ENCODE measurements around the gene RANBP10.
A peak's percentile ranks its signal among the peaks of the same experiment; 100 is the strongest.
"Not testable (repeated sequence)": the region's sequence is repeated elsewhere in the genome, so short reads cannot be mapped to it uniquely, and the experiment has no call there.

The RANBP10 gene

GRCh38 chr16:67708368-67708771 is 98.0 kb downstream of the RANBP10 start:
- FAIRE-seq = no peak

DNA sequence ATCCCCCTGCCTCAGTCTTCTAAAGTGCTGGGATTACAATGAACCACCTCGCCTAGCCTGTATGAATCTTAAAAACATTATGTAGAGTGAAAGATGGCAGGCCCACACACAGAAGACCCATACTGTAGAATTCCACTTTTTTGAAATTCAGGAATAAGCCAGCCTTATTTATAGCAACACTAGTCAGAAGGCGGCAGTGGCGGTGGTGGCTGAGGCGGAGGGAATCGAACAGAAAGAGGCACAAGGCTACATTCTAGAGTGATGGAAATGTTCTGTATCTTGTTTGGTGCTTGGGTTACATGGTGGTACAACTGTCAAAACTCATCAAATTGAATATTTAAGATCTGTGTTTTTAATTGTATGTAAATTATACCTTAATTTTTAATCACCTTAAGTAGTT is 98.6 kb downstream of the RANBP10 start:
- FAIRE-seq = no peak

GRCh38 chr16:67707210-67707609 is 99.2 kb downstream of the RANBP10 start:
- no peak for FAIRE-seq

GRCh38 chr16:67704110-67704509 is 102.2 kb downstream of the RANBP10 start:
- peak; percentile 41 for FAIRE-seq

DNA sequence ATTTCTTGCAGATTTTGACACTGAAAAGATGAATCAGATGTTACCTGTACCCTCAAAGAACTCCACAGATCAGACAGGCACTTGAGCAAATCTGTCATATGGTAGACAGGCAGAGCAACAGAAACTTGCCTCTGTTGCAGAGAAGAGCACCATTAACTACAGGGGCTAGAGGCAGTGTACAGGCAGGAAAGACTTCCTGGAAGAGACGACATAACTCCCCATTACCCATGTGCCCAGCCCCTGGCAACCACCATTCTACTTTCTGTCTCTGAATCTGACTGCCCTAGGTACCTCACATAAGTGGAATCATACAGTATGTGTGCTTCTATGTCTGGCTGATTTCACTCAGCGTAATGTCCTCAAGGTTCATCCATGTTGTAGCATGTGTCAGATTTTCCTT is 102.7 kb downstream of the RANBP10 start:
- FAIRE-seq = no peak

- no peak for FAIRE-seq
These were observed 104.2 kb downstream of the RANBP10 start for GRCh38 chr16:67702130-67702529.

DNA sequence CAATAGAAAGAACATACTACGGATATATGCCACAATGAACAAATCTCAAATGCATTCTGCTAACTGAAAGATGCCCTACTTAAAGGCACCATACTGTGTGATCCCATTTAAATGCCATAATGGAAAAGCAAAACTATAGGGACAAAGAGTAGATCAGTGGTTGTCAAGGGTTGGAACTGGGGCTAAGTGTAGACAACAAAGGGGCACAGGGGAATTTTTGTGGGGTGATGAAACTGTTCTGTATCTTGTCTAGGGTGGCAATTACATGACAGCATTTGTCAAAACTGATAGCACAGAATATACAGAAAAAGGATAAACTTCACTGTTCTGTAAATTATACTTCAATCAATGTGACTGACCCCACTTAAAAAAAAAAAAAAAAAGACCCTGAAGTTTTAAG is 104.9 kb downstream of the RANBP10 start:
- no peak for FAIRE-seq

DNA sequence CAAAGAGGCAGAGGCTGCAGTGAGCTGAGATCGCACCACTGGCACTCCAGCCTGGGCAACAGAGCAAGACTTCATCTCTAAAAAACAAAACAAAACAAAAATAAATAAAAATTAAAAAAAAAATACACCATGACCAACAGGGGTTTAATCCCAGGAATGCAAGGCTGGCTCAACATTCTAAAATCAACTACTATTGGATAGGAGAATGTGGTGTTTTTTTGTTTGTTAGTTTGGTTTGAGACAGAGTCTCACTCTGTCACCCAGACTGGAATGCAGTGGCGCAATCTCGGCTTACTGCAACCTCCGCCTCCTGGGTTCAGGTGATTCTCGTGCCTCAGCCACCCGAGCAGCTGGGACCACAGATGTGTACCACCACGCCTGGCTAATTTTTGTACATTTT is 107.1 kb downstream of the RANBP10 start:
- no peak for FAIRE-seq

DNA sequence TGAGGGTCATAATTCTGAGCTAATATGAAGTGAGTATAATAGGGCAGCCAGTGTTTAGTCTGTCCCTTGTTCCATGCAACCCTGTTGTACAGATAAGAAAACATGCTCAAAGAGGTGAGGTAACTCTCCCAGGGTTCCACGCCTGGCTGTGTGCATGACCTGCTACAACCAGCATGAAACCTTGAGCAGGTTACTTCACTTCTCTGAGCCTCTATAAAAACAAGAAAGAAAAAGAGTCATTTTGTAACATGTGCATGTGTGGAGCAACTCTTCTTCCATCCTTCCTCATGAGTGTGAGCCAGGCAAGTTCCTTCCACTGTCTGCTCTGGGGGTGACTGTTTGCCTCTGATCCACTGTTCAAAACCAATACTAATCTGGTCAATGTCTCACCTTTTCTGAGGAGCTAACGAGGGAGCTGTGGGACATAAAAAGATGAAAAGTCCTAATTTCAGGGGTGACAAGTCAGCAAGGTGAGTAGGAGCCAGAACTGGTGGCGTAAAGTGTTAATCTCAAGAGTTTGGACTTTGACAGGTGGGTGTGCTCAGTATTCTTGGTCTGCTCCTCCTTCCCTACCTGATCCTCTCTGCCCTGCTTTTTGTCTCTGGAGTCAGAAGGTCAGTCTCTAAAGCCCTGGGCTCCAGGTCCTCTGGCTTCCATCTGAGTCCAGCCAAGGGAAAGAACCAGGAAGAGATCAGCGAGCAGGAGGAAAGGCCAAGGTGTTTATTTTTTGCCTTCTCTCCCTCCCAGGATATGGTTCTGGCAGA is 108.8 kb downstream of the RANBP10 start:
- FAIRE-seq = no peak

DNA sequence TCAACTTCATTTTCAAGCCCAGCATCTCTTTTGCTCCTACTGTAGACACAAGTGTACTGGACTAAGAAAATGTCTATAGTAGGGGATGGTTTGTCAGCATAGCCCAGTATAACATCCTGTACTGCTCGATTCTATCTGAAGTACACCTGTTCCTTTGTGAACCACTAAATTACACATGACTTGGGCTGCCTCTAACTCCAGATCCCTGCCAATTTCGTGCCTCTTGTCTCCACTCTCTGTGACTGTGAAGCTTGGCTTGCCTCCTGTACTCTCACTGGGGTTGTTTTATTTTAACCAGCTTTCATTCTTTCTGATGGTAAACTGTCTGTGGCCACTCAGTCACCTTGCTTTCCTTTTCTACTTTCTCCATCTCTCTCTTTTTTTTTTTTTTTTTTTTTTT is 111.7 kb downstream of the RANBP10 start:
- FAIRE-seq = no peak

- FAIRE-seq = not testable (repeated sequence)
These were observed 112.7 kb downstream of the RANBP10 start for GRCh38 chr16:67693517-67694285.

- no peak for FAIRE-seq
These were observed 120.8 kb downstream of the RANBP10 start for GRCh38 chr16:67685388-67686112.

- no peak for FAIRE-seq
These were observed 122.6 kb downstream of the RANBP10 start for GRCh38 chr16:67683767-67684166.

GRCh38 chr16:67679935-67680897 is 126.1 kb downstream of the RANBP10 start:
- FAIRE-seq = no peak

DNA sequence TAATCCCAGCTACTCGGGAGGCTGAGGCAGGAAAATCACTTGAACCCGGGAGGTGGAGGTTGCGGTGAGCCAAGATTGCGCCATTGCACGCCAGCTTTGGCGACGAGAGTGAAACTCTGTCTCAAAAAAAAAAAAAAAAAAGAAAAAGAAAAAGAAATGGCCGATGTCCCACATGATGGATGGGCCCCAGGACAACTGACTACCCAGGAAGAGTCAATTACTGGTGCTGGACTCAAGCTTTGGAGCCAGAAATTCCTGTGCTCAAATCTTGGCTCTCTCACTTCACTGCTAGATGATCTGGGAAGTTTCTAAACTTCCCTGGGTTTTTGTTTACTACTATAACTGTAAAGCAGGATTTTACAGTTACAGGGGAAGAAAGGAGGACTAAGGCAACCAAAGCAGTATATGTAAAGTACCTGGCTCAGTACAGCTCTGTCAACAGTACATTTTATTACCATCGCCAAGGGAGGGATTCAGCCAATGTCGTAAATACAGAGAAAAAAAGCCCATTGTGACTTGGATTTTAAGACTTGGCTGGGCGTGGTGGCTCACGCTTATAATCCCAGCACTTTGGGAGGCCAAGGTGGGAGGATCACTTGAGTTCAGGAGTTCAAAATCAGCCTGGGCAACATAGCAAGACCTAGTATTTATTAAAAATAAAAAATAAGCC is 127.9 kb downstream of the RANBP10 start:
- no peak for FAIRE-seq

- FAIRE-seq = no peak
These were observed 128.6 kb downstream of the RANBP10 start for GRCh38 chr16:67677712-67678111.

DNA sequence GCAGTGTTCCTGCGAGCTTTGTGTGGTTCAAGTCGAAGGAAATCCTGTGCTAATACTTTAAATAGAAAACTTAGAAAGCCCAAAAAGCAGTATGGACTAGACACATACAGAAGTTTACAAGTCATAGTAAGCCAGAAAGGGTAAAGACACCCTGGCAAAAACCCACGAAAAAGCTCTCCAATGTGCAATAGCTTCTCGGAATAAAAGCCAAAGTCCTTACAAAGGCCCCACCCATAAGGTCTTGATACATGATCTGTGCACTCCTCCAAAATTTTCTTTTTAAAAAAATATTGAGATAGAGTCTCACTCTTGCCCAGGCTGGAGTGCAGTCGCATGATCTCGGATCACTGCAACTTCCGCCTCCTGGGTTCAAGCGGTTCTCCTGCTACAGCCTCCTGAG is 129.4 kb downstream of the RANBP10 start:
- no peak for FAIRE-seq

GRCh38 chr16:67676516-67676915 is 129.8 kb downstream of the RANBP10 start:
- FAIRE-seq = no peak

DNA sequence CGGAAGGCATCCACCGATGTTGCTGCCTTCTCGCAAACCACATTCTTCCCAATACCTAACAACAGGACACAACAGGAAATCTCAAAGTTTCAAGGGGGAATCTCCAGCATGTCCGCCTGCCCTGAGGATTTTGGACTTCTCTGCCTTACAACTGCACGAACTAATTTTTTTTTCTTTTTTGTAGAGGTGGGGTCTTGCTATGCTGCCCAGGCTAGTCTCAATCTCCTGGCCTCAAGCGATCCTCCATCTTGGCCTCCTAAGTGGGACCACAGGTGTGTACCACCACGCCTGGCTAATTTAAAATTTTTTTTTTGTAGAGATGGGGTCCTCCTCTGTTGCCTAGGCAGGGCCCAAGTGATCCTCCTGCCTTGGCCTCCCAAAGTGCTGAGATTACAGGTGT is 130.4 kb downstream of the RANBP10 start:
- FAIRE-seq = no peak

GRCh38 chr16:67675579-67675935 is 130.8 kb downstream of the RANBP10 start:
- no peak for FAIRE-seq

DNA sequence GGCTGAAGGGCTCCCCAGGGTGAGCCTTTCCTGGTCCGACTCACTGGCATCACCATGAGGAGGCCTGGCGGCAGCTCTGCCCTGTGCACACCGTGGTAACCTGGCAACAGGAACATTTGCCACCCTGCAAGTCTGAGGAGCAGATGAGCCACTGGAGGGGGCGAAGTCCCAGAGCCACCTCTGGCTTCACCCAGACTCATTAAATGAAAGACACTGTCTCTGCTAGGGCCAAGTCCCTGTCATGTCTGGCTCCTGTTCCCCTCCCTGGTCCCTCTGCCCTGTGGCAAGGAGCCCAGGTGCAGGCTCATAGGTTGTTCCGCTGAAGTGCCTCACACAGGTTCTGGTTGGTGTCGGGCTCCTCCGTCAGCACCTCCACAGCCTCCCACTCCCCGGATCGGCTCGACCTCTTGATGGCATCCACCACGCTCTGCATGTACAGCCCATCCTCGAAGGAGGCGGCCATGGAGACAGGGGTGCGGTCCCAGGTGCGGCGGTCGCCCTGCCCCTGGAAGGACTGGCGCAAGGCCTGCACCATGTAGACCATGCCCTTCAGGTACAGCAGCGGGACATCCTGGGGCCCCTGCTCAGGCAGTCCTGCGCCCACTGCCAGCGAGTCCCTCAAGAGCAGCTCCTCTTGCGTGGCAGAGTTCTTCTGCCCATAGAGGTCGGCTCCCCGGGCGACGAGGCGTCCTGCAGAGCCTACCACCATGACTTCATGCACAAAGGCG is 131.3 kb downstream of the RANBP10 start:
- no peak for FAIRE-seq
